A549 (cell line): ENCODE results near the gene ATP10B.

ENCODE experiments used
- CTCF ChIP-seq: fragments of >200 bp; sonication (Bioruptor Twin); formaldehyde crosslinking; IDR thresholded peaks from 3 replicates; pipeline ENCODE4 v1.5.1; 2016
- EP300 ChIP-seq, 2 experiments: fragments of >200 bp; sonication (Bioruptor Twin); formaldehyde crosslinking; IDR thresholded peaks; 2 replicates in 1 of 2; 3 replicates in 1 of 2; pipeline ENCODE4 v1.6.1; 2016 to 2017
- ESRRA ChIP-seq: fragments of 150-350 bp; IDR thresholded peaks from 2 replicates; pipeline ENCODE4 v1.6.1; 2014; ENCODE audit warnings: mild to moderate bottlenecking, low read length, borderline replicate concordance
- FOSL2 ChIP-seq, 2 experiments: fragments of 450-650 bp in 1 of 2; fragments of >200 bp in 1 of 2; sonication (Bioruptor Twin) in 1 of 2; formaldehyde crosslinking; IDR thresholded peaks; 2 replicates each; pipeline versions ENCODE4 v1.5.0 to v1.6.1; 2016 to 2020; ENCODE audit warnings: mild to moderate bottlenecking in 1 of 2, moderate library complexity in 1 of 2
- HMGXB4 ChIP-seq: fragments of 250-450 bp; sonication (Bioruptor Pico); IDR thresholded peaks from 2 replicates; pipeline ENCODE4 v1.5.0; 2021; ENCODE audit warnings: mild to moderate bottlenecking, moderate library complexity, borderline replicate concordance
- MAFK ChIP-seq: fragments of 450-650 bp; IDR thresholded peaks from 2 replicates; pipeline ENCODE4 v1.6.1; 2014; ENCODE audit not compliant: partially characterized antibody
- MAX ChIP-seq: IDR thresholded peaks from 2 replicates; pipeline ENCODE4 v1.6.1; 2012
- NFE2L2 ChIP-seq: fragments of 150-350 bp; conservative IDR thresholded peaks from 2 replicates; pipeline ENCODE4 v1.6.1; 2014; ENCODE audit warnings: low read length
- POLR2A ChIP-seq: IDR thresholded peaks from 2 replicates; pipeline ENCODE4 v1.6.1; 2012; ENCODE audit warnings: mild to moderate bottlenecking, low read length
- RAD21 ChIP-seq, 2 experiments: fragments of >200 bp in 1 of 2; sonication (Bioruptor Twin) in 1 of 2; formaldehyde crosslinking in 1 of 2; IDR thresholded peaks in 1 of 2; conservative IDR thresholded peaks in 1 of 2; 2 replicates in 1 of 2; 3 replicates in 1 of 2; pipeline ENCODE4 v1.6.1; 2012 to 2018; ENCODE audit warnings: inconsistent platforms in 1 of 2
- RCOR1 ChIP-seq: fragments of 150-350 bp; IDR thresholded peaks from 2 replicates; pipeline ENCODE4 v1.6.1; 2014; ENCODE audit warnings: antibody characterized with exemption, low read length, low read depth

GRCh38 chr5:160685219-160685618 lies 166.8 kb downstream of the ATP10B start:
- TF ChIP-seq POLR2A (no peak), CTCF (no peak), RCOR1 (no peak), HMGXB4 (CRISPR knock-in tag) (no peak), MAFK (no peak), EP300 (IDR thresholded peaks at IDR 0.05) (no peak), ESRRA (no peak), MAX (no peak), RAD21 (conservative IDR thresholded peaks at IDR 0.05 in 1 of 2, IDR thresholded peaks at IDR 0.05 in 1 of 2) (no peak), FOSL2 (IDR thresholded peaks at IDR 0.05) (no peak), FOSL2 (CRISPR knock-in tag; IDR thresholded peaks at IDR 0.05) (no peak), NFE2L2 (no peak)
